GM18511 (cell line): ENCODE results near the gene PPP6R3.

Experiments
- ATAC-seq: cut with Tn5 transposase; IDR thresholded peaks from one replicate; pipeline ENCODE4 v1.9.1; 2021; ENCODE audit warnings: mild to moderate bottlenecking, moderate library complexity; ENCODE audit not compliant: unreplicated experiment

PPP6R3 gene

GRCh38 chr11:68661697-68662603 lies 201.4 kb downstream of the PPP6R3 start:
- no peak for ATAC-seq

DNA sequence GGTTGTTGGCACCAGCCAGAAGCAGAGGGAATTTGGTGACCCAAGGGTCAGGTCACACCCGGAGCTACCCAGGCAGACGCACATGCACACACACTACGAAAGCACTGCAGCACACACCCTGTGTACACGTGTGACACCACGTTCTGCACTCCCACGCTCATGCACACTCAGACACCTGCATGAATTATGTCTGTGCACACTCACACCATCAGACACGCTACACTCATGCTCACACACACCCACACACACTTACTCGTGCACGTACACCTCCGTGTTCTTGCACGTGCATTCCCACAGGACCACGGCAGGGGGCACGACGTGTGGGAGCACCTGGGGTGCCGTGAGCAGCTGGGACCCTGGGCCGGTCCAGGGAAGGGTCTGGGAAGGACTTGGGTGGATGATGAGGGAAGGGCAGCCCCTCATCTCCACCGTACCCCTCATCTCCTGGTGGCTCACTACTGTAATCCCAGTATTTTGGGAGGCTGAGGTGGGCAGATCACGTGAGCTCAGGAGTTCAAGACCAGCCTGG lies 203.0 kb downstream of the PPP6R3 start:
- no peak for ATAC-seq

GRCh38 chr11:68664141-68664540 lies 203.6 kb downstream of the PPP6R3 start:
- no peak for ATAC-seq

DNA sequence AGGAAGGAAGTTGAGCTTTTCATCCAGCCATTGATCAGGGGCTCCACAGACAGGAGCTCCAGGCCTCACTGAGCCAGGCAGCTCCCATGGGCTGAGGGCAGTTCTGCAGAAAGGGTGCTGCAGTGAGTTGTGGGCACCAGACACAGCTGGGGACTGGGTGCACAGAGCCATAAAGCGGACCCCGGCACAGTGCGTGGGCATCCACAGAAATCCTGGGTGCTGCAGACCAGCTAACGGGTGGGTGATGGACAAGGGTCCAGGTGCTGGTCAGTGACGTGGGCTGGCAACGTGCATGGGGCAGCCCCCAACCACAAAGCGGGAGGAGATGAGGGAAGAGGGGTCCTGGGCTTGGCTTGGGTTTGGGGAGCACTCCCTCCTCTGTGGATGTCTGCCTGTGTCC lies 204.4 kb downstream of the PPP6R3 start:
- ATAC-seq = no peak
